IPS-NIHi7 (cell line): ENCODE results near the gene FAM117A.
"Not testable (repeated sequence)": the region's sequence is repeated elsewhere in the genome, so short reads cannot be mapped to it uniquely, and the experiment has no call there.

Experiments
- DNase-seq: peaks from one replicate; pipeline ENCODE4 v3.0.0; 2012; ENCODE audit warnings: mixed read lengths; ENCODE audit errors: extremely low spot score

FAM117A gene

DNA sequence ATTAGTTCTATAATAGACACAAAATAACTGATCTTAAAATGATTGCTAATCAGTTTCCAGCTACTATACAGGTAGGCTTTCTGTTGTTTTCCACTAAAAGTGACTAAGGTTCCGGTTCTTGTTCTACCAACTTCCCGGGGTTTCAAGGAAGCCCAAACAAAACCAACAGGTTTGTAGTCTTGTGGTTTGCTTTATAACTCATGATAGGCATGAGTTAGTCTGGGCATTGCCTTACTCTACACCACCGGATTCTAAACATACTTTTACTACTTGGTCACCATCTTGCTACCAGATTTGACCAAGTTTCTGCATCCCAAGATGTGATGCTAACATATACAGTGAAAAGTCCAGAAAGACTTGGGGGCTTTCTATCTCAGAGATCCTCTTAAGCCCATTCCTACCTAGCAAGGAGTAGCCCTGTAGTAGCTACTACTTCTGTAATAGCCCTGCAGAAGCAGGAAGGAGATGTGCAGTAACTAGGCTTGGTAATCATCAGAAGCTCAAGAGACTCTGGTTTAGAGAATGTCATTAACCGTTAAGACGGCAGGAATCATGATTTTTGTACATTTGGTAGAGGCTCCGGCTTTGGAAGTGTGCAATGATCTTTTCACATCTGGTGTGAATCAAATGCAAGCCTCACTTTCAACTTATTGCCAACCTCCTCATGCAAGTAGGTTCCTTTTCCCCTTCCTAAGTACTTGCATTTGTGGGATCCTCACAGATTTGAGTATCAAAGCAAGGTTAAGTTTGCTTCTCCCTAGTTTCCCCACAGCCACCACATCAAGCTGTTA is 1.6 kb downstream of the FAM117A start:
- no peak for DNase-seq

GRCh38 chr17:49760932-49761558 is 2.9 kb downstream of the FAM117A start:
- DNase-seq = no peak

DNA sequence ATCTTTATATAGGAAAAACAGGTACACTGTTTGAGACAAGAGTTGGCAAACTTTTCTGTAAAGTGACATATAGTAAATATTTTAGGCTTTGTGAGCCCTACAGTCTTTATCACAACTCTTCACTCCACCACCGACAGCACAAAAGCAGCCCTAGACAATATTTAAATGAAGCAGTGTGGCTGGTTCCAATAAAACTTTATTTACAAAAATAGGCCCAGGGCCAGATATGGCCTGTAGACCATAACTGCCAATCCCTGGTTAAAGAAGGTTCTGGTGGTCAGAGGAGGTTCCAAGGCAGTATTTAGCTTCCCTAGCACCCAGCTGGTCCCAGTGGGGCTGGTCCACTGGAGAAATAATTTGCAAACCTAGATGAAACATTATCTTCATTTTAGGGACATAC is 3.6 kb downstream of the FAM117A start:
- DNase-seq = no peak

DNA sequence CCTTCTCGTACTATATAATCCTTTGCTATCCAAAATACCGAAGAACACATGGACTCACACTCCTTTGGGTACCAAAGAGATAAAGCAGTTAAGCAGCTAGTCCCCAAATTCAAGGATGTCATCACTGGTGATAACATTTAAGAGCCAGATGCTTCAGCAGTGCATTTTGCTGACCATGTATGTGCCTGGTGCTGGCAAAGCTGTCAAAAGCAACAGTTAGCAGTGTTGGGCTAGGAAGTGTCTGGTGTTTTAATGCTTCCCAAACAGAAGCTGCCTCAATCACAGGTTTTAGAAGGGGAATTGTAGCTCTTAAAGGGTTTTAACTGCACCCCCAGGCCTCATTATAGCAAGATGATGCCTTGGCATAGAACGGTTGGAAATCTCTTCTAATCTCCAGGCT is 4.7 kb downstream of the FAM117A start:
- DNase-seq = no peak

DNA sequence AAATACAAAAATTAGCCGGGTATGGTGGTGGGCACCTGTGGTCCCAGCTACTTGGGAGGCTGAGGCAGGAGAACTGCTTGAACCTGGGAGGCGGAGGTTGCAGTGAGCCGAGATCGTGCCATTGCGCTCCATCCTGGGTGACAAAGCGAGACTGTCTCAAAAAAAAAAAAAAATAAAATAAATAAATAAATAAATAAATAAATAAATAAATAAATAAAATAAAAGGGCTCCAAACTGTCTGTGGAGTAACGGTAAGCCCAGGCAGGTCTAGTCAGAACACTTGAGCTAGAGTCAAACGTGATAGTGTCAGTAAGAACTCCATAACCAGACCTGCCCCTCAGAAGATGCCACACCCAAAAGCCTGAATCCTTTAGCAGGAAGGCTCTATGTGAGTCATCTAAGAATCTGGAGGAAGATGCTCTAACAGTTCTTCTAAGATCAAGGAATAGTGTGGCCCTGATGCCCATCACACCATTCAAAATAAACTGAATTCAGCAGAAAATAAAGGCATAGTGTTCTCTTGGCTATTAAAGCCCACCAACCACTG is 5.4 kb downstream of the FAM117A start:
- not testable (repeated sequence) for DNase-seq

- DNase-seq = no peak
Observed at GRCh38 chr17:49757151-49757777, 6.7 kb downstream of the FAM117A start.

DNA sequence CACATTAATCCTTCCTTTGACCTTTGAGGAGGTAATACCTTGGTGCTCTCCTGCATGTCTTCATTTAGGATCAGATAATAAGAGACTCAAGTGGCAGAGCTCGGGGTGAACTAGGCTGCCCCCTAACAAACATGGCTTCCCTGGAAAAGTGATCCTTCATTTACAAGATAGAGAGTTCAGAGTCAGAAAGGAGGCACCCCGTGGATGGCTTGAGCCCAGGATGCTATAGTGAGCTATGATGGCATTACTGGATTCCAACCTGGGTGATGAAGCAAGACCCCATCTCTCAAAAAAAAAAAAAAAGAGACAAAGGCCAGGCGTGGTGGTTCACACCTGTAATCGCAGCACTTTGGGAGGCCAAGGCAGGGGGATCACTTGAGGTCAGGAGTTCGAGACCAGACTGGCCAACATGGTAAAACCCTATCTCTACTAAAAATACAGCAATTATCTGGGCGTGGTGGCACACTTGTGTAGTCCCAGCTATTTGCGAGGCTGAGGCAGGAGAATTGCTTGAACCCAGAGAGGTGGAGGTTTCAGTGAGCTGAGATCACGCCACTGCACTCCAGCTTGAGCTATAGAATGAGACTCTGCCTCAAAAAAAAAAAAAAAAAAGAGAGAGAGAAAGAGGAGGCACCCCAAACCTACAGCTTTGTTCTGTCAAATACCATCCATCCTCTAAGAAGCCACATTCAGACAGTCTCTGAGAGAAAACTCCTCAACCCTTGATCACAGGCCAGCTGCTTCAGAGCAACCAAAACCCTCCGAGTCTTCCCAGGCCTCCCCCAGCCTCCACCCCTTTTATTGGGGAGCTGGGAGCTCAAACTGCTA is 7.4 kb downstream of the FAM117A start:
- DNase-seq = no peak

- no peak for DNase-seq
Observed at GRCh38 chr17:49755663-49756283, 8.2 kb downstream of the FAM117A start.

GRCh38 chr17:49753959-49754391 is 10.0 kb downstream of the FAM117A start:
- DNase-seq = no peak

DNA sequence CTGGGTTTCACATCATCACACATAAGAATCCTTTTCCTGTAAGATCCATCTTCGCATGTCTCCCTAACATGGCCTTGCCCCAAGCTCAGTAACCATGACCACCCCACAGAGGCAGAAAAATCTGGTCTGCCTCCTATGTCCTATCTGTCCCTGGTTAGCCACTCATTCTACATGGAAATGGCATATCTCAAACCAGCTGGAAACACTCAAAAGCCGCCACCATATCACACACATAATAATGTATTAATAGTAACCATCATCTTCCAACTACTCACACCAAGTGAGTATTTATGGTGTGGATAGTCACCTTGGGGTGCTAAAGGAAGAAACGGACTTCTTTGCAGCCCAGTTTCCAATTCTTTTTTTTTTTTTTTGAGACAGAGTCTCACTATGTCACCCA is 11.4 kb downstream of the FAM117A start:
- DNase-seq = no peak

DNA sequence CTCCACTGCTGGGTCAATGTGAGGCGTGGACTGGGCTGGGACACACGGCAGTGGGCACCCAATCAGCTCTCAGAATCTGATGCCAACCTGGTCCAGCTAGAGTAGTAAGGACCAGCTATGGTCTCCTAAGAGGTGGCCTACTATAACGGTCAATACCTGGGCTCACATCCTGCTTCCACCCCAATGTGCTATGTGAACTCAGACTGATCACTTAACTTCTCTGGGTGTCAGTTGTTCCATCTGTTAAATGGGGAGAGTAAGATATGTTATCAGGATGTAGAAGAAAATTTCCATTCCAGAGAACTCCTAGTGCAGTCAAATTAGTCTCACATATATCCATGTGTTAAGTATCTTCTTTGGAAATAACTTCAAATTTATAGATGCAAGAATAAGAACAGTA is 14.2 kb downstream of the FAM117A start:
- no peak for DNase-seq

DNA sequence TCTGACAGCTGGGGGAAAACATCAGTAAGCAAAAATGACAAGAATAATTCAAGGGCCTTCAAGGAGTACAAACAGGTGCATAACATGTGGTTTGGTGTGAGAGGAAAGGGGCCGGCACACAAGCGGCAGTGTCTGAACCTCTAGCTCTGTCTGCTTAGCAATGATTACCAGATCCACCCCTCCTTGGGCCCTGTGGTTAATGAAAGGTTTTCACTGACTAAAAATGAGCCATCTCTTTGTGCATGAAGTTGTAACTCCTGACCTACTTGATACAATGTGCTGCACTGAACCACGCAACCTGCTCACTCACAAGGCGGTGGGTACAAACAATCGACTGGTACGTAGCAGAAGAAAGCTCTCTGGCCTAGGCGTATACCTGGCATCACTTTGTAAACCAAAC is 15.1 kb downstream of the FAM117A start:
- no peak for DNase-seq

DNA sequence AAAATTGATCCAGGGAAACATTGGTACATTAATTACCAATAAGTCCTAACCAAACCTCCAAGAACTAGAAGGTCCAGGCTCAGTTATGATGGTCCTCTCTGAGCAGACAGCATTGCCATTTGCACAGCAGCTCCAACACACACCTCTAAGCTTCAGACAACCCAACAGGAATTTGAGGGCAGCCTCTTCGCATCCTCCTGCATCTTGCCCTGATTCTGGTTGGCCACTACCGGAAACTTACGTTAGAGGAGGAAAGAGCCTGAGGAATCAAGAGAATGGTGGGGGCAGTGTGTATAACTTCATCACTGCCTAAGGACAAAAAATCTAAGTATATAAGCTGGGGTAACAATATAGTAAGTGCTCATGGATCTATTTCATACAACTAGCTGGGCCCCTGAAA is 15.7 kb downstream of the FAM117A start:
- DNase-seq = no peak

DNA sequence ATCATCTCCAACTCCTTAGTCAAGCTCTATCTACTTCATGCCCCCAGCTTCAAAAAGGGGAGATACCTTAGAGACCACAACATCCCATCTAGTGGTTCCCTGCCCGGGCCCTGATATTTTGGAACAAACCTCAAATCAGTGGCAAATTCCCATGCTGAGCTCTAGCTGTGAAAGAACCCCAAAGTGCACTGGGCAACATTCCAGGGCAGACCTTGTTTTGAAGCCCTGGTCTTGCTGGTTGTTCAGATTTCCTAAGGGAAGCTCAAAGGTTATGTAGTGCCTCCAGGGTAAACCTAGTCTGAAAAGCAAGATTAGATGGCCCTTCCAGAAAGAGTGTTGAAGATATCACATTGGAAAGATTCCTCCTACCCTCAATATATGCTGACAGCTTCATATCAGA is 16.3 kb downstream of the FAM117A start:
- no peak for DNase-seq

GRCh38 chr17:49746791-49747490 is 17.0 kb downstream of the FAM117A start:
- DNase-seq = no peak

DNA sequence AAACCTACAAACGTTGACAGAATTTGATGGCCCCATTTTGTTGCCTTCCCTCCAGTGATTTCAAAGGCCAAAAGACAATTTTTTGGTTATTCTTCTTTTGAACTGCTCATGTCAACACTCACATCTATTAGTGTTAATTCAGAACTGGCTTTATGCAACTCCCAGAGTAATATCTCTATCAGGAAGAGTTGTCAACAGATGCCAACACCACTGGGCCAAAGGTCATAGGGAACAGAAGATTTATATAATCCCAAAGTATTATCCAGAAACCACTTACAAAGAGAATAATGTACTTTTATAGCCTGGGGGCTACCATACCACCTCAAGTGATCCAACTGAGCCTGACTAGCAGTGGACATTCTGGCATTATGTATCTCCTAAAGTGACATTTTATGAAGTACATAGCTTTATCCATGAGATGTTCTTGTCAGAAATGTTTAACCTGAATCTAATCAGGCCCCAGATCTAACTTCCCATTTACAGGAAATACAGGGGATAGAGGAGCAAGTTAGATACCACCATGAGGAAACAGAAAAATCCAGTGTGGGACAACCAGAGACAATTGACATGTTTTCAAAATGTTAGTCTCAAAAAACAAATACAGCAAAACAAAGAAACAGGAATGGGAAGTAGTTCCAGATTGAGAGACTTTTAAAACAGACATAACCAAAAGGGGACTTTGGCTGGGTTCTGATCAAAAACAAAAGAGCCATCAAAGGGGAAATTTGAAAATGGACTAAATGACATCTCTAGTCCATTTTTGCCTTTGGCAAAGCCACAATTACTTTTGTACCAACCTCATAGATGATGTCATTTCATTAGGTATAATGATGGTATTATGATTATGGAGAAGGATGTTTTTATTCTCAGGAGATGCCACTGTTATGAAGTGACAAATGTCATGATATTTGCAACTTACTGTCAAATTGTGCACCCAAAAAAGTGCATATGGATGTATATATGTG is 18.5 kb downstream of the FAM117A start:
- DNase-seq = no peak

DNA sequence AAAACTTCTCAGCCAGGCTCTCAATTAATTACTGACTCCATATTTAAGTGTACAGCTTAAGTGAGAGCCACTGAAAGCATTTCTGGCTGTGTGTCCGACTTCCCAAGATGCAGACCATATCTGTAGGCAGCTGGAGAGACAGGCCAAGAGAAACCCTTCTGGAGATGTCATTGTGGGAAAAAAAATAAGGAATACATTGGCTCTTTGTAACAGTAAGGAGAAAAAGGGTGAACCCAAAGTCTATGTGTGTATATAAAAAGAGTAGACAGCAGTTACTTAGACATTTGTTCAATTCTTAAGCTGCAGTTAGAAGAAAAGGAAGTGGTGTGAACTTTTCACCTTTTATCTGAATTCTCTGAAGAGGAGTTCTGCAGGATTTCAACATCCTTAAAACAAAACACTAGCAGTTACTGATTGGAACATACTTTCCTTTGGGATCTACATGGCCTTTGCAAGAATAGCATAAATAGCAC is 21.7 kb downstream of the FAM117A start:
- no peak for DNase-seq

GRCh38 chr17:49741692-49742076 is 22.2 kb downstream of the FAM117A start:
- no peak for DNase-seq

GRCh38 chr17:49741009-49741691 is 22.8 kb downstream of the FAM117A start:
- DNase-seq = no peak
